SU-DHL-6 (cell line): ENCODE data around the gene RELL1.

Experiments
- H2AFZ ChIP-seq: fragments of 200-600 bp; sonication (generic); 2 replicates; pipeline ENCODE4 v1.6.1; 2014; ENCODE audit warnings: low read depth, mild to moderate bottlenecking, moderate library complexity, mixed read lengths, antibody characterized with exemption, low read length; ENCODE audit not compliant: severe bottlenecking
- H3F3A ChIP-seq: fragments of 200-600 bp; shearing (Covaris generic); 2 replicates; pipeline ENCODE4 v1.6.0; 2016; ENCODE audit warnings: antibody characterized with exemption, mild to moderate bottlenecking; ENCODE audit not compliant: insufficient read depth
- H3K27ac ChIP-seq: fragments of 200-600 bp; sonication (generic); 2 replicates; pipeline ENCODE4 v1.5.1; 2016; ENCODE audit warnings: low read depth, mild to moderate bottlenecking, low read length, moderate library complexity, mixed read lengths
- H3K27me3 ChIP-seq: fragments of 200-600 bp; sonication (generic), shearing (Covaris generic); 2 replicates; pipeline ENCODE4 v1.6.0; 2014; ENCODE audit warnings: mild to moderate bottlenecking, low read length
- H3K36me3 ChIP-seq: fragments of 200-600 bp; sonication (generic); 2 replicates; pipeline ENCODE4 v1.6.1; 2014; ENCODE audit warnings: mild to moderate bottlenecking, low read length, mixed read lengths
- H3K4me2 ChIP-seq: fragments of 300-600, 200-600 bp; shearing (Covaris generic), sonication (generic); 2 replicates; pipeline ENCODE4 v1.6.0; 2014; ENCODE audit warnings: low read length, low read depth, mild to moderate bottlenecking; ENCODE audit not compliant: poor library complexity, severe bottlenecking
- H3K4me3 ChIP-seq: fragments of 200-600 bp; sonication (generic); 2 replicates; pipeline ENCODE4 v1.5.1; 2014; ENCODE audit warnings: antibody characterized with exemption, low read length, mild to moderate bottlenecking, mixed read lengths; ENCODE audit not compliant: insufficient read depth, poor library complexity, severe bottlenecking
- H3K79me2 ChIP-seq: fragments of 200-600 bp; sonication (generic); 2 replicates; pipeline ENCODE4 v1.6.1; 2014; ENCODE audit warnings: mild to moderate bottlenecking, low read length, moderate library complexity; ENCODE audit not compliant: insufficient read depth
- H3K9ac ChIP-seq: fragments of 200-600 bp; sonication (generic); 2 replicates; pipeline ENCODE4 v1.7.0; 2014; ENCODE audit warnings: mild to moderate bottlenecking, low read length
- H3K9me2 ChIP-seq: fragments of 200-600 bp; sonication (generic); replicated peaks from 2 replicates; pipeline ENCODE4 v1.6.1; 2014; ENCODE audit warnings: low read length; ENCODE audit not compliant: insufficient read depth
- H3K9me3 ChIP-seq: fragments of 200-600 bp; sonication (generic); 2 replicates; pipeline ENCODE4 v1.6.1; 2014; ENCODE audit warnings: low read length, mixed read lengths; ENCODE audit not compliant: insufficient read depth
- H4K20me1 ChIP-seq: fragments of 200-600 bp; sonication (generic); 2 replicates; pipeline ENCODE4 v1.6.1; 2014; ENCODE audit warnings: low read depth, mild to moderate bottlenecking, antibody characterized with exemption, low read length, moderate library complexity, mixed read lengths
- EZH2phosphoT487 ChIP-seq: fragments of 200-600 bp; sonication (generic), shearing (Covaris generic); conservative IDR thresholded peaks from 2 replicates; pipeline ENCODE4 v1.6.1; 2018; ENCODE audit warnings: mild to moderate bottlenecking, antibody characterized with exemption, low read length, moderate library complexity, mixed read lengths
- TF ChIP-seq, protein P1 (sequence below): fragments of 200-600 bp; sonication (generic); IDR thresholded peaks from one replicate; pipeline ENCODE4 v1.5.1; 2017; ENCODE audit warnings: antibody characterized with exemption, mild to moderate bottlenecking, low read length, moderate library complexity; ENCODE audit not compliant: insufficient read depth, poor library complexity, severe bottlenecking

Gene RELL1

DNA sequence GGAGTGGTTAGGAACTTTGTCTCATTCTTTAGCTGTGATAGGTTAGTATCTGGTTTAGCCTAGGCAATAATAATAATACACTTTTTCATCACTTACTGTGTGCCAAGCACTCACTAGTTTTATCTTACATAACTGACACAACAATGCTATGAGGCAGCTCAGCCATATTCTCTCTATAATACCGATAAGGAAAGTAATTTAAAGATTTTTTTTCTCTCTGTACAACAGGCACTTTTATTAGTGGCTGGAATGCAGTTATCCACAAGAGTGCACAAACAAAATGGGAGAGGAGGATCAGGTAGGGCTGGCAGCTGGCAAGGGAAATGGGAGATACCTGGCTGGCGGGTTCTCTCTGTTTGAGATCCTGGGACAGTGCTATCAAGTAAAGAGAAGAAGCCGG, 7.6 kb downstream of the RELL1 start:
- no peaks in the 10 kb centered on the region for H3K27me3 ChIP-seq
- no peaks in the 10 kb centered on the region for H3K9me3 ChIP-seq
- peaks cover 10% of the 10 kb centered on the region; the same call in 1 of the 2 replicates for H3F3A ChIP-seq
- H3K27ac ChIP-seq, result no peak overlapping the region
- no peak overlapping the region for H3K4me3 ChIP-seq
- no peaks in the 10 kb centered on the region for H3K36me3 ChIP-seq
- no peaks in the 10 kb centered on the region for H3K9me2 ChIP-seq
- H3K79me2 ChIP-seq, result peaks cover 40% of the 10 kb centered on the region
- no peak overlapping the region for H3K4me2 ChIP-seq
- peaks cover 5% of the 10 kb centered on the region; the same call in 1 of the 2 replicates for H4K20me1 ChIP-seq
- H2AFZ ChIP-seq, result no peak overlapping the region
- no peak for TF ChIP-seq EZH2phosphoT487
- TF ChIP-seq, protein P1, sequence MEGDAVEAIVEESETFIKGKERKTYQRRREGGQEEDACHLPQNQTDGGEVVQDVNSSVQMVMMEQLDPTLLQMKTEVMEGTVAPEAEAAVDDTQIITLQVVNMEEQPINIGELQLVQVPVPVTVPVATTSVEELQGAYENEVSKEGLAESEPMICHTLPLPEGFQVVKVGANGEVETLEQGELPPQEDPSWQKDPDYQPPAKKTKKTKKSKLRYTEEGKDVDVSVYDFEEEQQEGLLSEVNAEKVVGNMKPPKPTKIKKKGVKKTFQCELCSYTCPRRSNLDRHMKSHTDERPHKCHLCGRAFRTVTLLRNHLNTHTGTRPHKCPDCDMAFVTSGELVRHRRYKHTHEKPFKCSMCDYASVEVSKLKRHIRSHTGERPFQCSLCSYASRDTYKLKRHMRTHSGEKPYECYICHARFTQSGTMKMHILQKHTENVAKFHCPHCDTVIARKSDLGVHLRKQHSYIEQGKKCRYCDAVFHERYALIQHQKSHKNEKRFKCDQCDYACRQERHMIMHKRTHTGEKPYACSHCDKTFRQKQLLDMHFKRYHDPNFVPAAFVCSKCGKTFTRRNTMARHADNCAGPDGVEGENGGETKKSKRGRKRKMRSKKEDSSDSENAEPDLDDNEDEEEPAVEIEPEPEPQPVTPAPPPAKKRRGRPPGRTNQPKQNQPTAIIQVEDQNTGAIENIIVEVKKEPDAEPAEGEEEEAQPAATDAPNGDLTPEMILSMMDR, result no peak
- no peak overlapping the region for H3K9ac ChIP-seq

DNA sequence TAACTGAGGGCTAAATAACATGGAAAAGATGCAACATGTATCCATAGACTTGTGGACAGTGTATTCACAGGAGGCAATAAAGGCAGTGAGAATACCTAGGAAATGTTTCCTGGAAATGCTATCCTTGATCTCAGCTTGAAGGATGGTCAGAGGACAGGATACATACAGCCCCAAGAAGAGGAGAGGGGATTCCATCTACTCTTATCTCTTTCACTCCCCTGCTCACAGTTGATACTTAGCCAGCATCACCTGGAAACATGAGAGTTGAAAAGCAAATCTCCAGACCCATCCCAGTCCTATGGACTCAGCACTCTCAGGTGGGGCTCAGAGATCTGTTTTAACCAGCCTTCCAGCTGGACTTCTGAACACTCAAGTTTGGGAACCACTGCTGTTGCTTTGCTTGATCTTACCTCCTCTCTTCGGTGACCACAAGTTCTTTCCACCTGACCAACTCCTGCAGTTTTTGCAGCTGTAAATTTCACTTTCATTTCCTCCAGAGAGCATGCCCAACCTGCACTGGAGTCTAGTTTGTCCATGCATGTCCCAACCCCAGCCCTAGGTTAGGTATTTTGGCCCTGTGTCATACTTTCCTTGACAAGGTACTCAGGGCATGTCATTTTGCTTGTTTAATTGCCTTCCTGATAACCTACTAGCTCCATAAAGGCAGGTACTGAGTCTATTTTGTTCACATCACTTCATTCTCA, 10.4 kb downstream of the RELL1 start:
- Histone ChIP-seq H3K36me3 (no peaks in the 10 kb centered on the region), H3K27ac (peak overlapping the region; percentile 42), H3F3A (peaks cover 7% of the 10 kb centered on the region; the same call in 1 of the 2 replicates), H4K20me1 (peaks cover 5% of the 10 kb centered on the region; the same call in 1 of the 2 replicates), H3K9ac (peak overlapping the region; percentile 10; the same call in 1 of the 2 replicates), H3K9me3 (no peaks in the 10 kb centered on the region), H3K4me2 (peak overlapping the region; percentile 41), H3K27me3 (no peaks in the 10 kb centered on the region), H3K79me2 (peaks cover 39% of the 10 kb centered on the region), H3K9me2 (no peaks in the 10 kb centered on the region), H2AFZ (no peak overlapping the region), H3K4me3 (peak overlapping the region; percentile 9)
- no peak for TF ChIP-seq EZH2phosphoT487
- TF ChIP-seq, protein P1, result no peak

DNA sequence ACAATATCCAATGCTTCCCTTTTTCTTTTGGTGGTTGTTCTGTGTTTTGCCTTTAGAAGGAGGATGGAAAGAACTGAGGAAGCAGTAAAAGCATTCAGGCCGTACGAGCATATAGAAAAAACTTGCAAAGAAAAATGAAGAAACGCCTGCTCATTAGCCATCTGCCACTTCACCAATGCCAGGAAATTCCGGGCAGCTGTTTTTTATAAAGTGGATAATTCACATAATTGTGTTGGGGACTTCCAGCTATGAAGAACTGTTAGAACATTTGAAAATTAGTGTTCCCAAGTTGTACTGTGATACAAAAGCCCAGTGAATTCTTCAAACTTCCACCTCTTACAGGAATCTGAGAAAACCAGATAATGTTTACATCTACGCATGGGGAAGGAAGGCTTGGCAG, 11.7 kb downstream of the RELL1 start:
- no peaks in the 10 kb centered on the region for H3K27me3 ChIP-seq
- H3K79me2 ChIP-seq, result peaks cover 39% of the 10 kb centered on the region
- no peak overlapping the region for H3K27ac ChIP-seq

More for the DNA sequence above, 11.7 kb downstream of the RELL1 start:
- Histone ChIP-seq H3F3A (peaks cover 7% of the 10 kb centered on the region; the same call in 1 of the 2 replicates), H3K4me2 (no peak overlapping the region), H3K4me3 (no peak overlapping the region), H4K20me1 (peaks cover 5% of the 10 kb centered on the region; the same call in 1 of the 2 replicates), H2AFZ (no peak overlapping the region), H3K36me3 (no peaks in the 10 kb centered on the region), H3K9me2 (no peaks in the 10 kb centered on the region), H3K9me3 (no peaks in the 10 kb centered on the region), H3K9ac (no peak overlapping the region)
- TF ChIP-seq, protein P1, result no peak
- TF ChIP-seq EZH2phosphoT487, result no peak
